ENCODE data around the gene TRAF7. TPM values are rescaled to one million over a fixed set of nuclear protein-coding genes. Genes with fewer than 3 reads are reported as not detected.
"Not testable (repeated sequence)": the region's sequence is repeated elsewhere in the genome, so short reads cannot be mapped to it uniquely, and the experiment has no call there.

The TRAF7 gene
- total and polyA plus RNA-seq, 7 donors, result 15.6 to 47.5 (median 38.6) TPM

- WGBS, 3 donors, result 17 to 41% (median 24%) methylated on average over 5 to 9 of the region's 9 CpGs
- Histone ChIP-seq H3K4me1 (peaks cover 47% of the 10 kb centered on the region), H3K4me3 (peak overlapping the region; percentile 46), H3K27ac (peak overlapping the region; percentile 99)
- intact Hi-C loops (cut with DNase I), result loop anchor here in 1 of 2 donors (2.0 kb wide), 1 partner anchor 19 kb away; no protein-coding TSS in a partner anchor
- TF ChIP-seq CTCF (IDR thresholded peaks at IDR 0.05), result peak; percentile 42
- not testable (repeated sequence) for H3K27me3 ChIP-seq (ENCODE audit: insufficient read depth in 3 of 3, low read length in 2 of 3); H3K36me3 ChIP-seq (ENCODE audit: insufficient read depth in 1 of 2, low read depth in 1 of 2); H3K9me3 ChIP-seq
- ATAC-seq (peak; percentile 30 to 54 (median 46)), DNase-seq (peak; percentile 58 to 75)
Measured at GRCh38 chr16:2121325-2121724, 34.3 kb upstream of the TRAF7 start.

GRCh38 chr16:2121853-2122252 is 33.7 kb upstream of the TRAF7 start:
- Histone ChIP-seq H3K36me3 (ENCODE audit: insufficient read depth in 1 of 2, low read depth in 1 of 2) (no peaks in the 10 kb centered on the region), H3K9me3 (no peaks in the 10 kb centered on the region), H3K27ac (peak overlapping the region; percentile 99), H3K27me3 (ENCODE audit: insufficient read depth in 3 of 3, low read length in 2 of 3) (no peaks in the 10 kb centered on the region), H3K4me3 (peak overlapping the region; percentile 46), H3K4me1 (peaks cover 52% of the 10 kb centered on the region)
- ATAC-seq, result peak; percentile 49 to 64 (median 60)
- intact Hi-C loops (cut with DNase I), result loop anchor here in 1 of 2 donors (2.0 kb wide), 1 partner anchor 19 kb away; no protein-coding TSS in a partner anchor
- 15 to 21% (median 16%) methylated on average over 15 to 19 of the region's 19 CpGs for WGBS, 3 donors
- no peak for TF ChIP-seq CTCF (IDR thresholded peaks at IDR 0.05)
- peak; percentile 59 to 86 for DNase-seq

- no peak for TF ChIP-seq CTCF (IDR thresholded peaks at IDR 0.05)
Measured at GRCh38 chr16:2122429-2122828, 33.2 kb upstream of the TRAF7 start.

GRCh38 chr16:2122934-2123683 is 32.5 kb upstream of the TRAF7 start:
- peak overlapping the region; percentile 99 for H3K27ac ChIP-seq
- peaks cover 57% of the 10 kb centered on the region for H3K4me1 ChIP-seq
- 17 to 29% (median 18%) methylated on average over 13 to 19 of the region's 26 CpGs for WGBS, 3 donors
- peak overlapping the region; percentile 62 for H3K4me3 ChIP-seq
- DNase-seq (peak in 1 of 2 donors; percentile 79), ATAC-seq (peak in 3 of 4 donors; percentile 25 to 58 (median 35))
- H3K27me3 ChIP-seq (ENCODE audit: insufficient read depth in 3 of 3, low read length in 2 of 3); H3K36me3 ChIP-seq (ENCODE audit: insufficient read depth in 1 of 2, low read depth in 1 of 2); H3K9me3 ChIP-seq; intact Hi-C loops (cut with DNase I): not testable (repeated sequence)

More at GRCh38 chr16:2122429-2122828, 33.2 kb upstream of the TRAF7 start:
- peak overlapping the region; percentile 46 for H3K4me3 ChIP-seq
- peak overlapping the region; percentile 99 for H3K27ac ChIP-seq
- 39 to 63% (median 45%) methylated on average over 11 to 17 of the region's 17 CpGs for WGBS, 3 donors
- no peaks in the 10 kb centered on the region for H3K27me3 ChIP-seq (ENCODE audit: insufficient read depth in 3 of 3, low read length in 2 of 3)
- H3K4me1 ChIP-seq, result peaks cover 57% of the 10 kb centered on the region
- ATAC-seq, result no peak
- H3K9me3 ChIP-seq, result no peaks in the 10 kb centered on the region
- no peaks in the 10 kb centered on the region for H3K36me3 ChIP-seq (ENCODE audit: insufficient read depth in 1 of 2, low read depth in 1 of 2)
- DNase-seq, result no peak
- intact Hi-C loops (cut with DNase I), result no loop called here

- 17 to 49% (median 20%) methylated on average over 14 to 25 of the region's 27 CpGs for WGBS, 3 donors
- DNase-seq; H3K36me3 ChIP-seq (ENCODE audit: insufficient read depth in 1 of 2, low read depth in 1 of 2); H3K9me3 ChIP-seq; H3K27me3 ChIP-seq (ENCODE audit: insufficient read depth in 3 of 3, low read length in 2 of 3); intact Hi-C loops (cut with DNase I): not testable (repeated sequence)
- H3K4me1 ChIP-seq, result peaks cover 63% of the 10 kb centered on the region
- peak overlapping the region; percentile 99 for H3K27ac ChIP-seq
- H3K4me3 ChIP-seq, result peak overlapping the region; percentile 62
- peak; percentile 12 to 42 (median 24) for ATAC-seq
Measured at GRCh38 chr16:2123706-2124376, 31.7 kb upstream of the TRAF7 start.

- H3K4me3 ChIP-seq, result peak overlapping the region; percentile 62
- H3K9me3 ChIP-seq; H3K27me3 ChIP-seq (ENCODE audit: insufficient read depth in 3 of 3, low read length in 2 of 3); DNase-seq; H3K36me3 ChIP-seq (ENCODE audit: insufficient read depth in 1 of 2, low read depth in 1 of 2); intact Hi-C loops (cut with DNase I): not testable (repeated sequence)
- peak overlapping the region; percentile 99 for H3K27ac ChIP-seq
- peaks cover 63% of the 10 kb centered on the region for H3K4me1 ChIP-seq
- 7 to 10% (median 9%) methylated on average over 11 of the region's 11 CpGs for WGBS, 3 donors
- ATAC-seq, result peak; percentile 2 to 19 (median 10)
Measured at GRCh38 chr16:2124377-2124693, 31.2 kb upstream of the TRAF7 start.

GRCh38 chr16:2124694-2125444 is 30.7 kb upstream of the TRAF7 start:
- DNase-seq (peak; percentile 72 to 84), ATAC-seq (peak; percentile 45 to 62 (median 57))
- H3K36me3 ChIP-seq (ENCODE audit: insufficient read depth in 1 of 2, low read depth in 1 of 2); H3K27me3 ChIP-seq (ENCODE audit: insufficient read depth in 3 of 3, low read length in 2 of 3); intact Hi-C loops (cut with DNase I); H3K9me3 ChIP-seq: not testable (repeated sequence)
- peak overlapping the region; percentile 99 for H3K27ac ChIP-seq
- peak overlapping the region; percentile 62 for H3K4me3 ChIP-seq
- peaks cover 63% of the 10 kb centered on the region for H3K4me1 ChIP-seq
- WGBS, 3 donors, result 2 to 3% (median 2%) methylated on average over 28 to 37 of the region's 37 CpGs

GRCh38 chr16:2125609-2126008 is 30.0 kb upstream of the TRAF7 start:
- H3K4me1 ChIP-seq, result peaks cover 70% of the 10 kb centered on the region

More at GRCh38 chr16:2125609-2126008, 30.0 kb upstream of the TRAF7 start:
- WGBS, 3 donors, result 21 to 27% (median 23%) methylated on average over 10 to 11 of the region's 11 CpGs
- Histone ChIP-seq H3K4me3 (peak overlapping the region; percentile 62), H3K27ac (peak overlapping the region; percentile 99)
- ATAC-seq; H3K27me3 ChIP-seq (ENCODE audit: insufficient read depth in 3 of 3, low read length in 2 of 3); H3K36me3 ChIP-seq (ENCODE audit: insufficient read depth in 1 of 2, low read depth in 1 of 2); H3K9me3 ChIP-seq; intact Hi-C loops (cut with DNase I): not testable (repeated sequence)
- DNase-seq, result peak in 1 of 2 donors; percentile 15
